Measurements from ENCODE around the gene SLC25A20.
A peak's percentile ranks its signal among the peaks of the same experiment; 100 is the strongest.
"Not testable (repeated sequence)": the region's sequence is repeated elsewhere in the genome, so short reads cannot be mapped to it uniquely, and the experiment has no call there.

The SLC25A20 gene

DNA sequence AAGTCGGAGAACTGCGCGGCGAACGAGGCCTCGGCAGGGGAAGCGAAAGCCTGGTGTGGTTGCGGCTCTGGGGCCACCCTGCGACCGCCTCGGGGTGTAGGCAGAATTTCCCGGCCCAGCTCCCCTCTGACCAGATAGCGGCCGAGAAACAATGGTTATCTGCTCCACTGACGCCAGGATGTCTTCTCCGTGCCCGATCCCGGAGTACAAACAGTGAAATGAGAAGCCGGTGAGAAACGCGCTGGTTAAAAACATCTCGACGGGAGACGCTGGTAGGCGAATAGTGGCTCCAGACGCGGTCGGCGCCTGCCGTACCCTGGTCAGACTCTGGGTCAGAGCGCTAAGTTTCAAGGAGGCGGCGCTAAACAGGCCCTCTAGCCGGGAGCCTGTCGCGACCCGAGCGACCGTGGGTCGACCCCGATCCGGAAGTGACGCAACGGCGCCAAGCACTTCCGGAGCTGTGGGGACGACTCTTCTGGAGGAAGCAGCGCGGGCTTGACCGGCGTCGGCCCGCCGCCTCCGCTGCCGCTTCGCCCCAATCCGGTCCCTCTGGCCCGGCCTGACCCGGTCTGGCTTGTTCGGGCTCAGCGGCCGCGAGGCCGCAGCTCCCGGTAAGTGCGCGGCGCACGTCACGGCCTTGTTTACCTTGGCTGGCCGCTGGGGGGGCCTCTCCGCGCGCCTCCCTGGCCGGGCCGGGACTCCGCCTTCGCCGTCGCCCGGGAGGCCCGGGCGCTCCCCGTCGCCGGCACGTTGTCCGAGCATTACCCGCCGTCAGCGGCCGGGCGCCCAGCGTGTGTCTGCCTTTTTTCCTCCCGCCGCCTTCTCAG, 19.9 kb upstream of the SLC25A20 start, which contains the start of gene ARIH2:
Gene ARIH2 (plus strand): TSS at position 455 of the 827 bp plus-strand sequence. CDS start 8,717 bp downstream, outside the sequence.
- H3K27ac ChIP-seq, result peak within 1 kb of the TSS; percentile 78
- DNase-seq (ENCODE audit: low read depth, low spot score), result no peak
- H3K9ac ChIP-seq (ENCODE audit: insufficient read length), result peak within 1 kb of the TSS; percentile 85
- H3K4me3 ChIP-seq, result peak within 1 kb of the TSS; percentile 88
- TF ChIP-seq FOXP2 (optimal IDR thresholded peaks at IDR 0.05; ENCODE audit: control extremely low read depth, extremely low read length, insufficient read depth), result no peak
- TF ChIP-seq EZH2 (IDR thresholded peaks at IDR 0.05), result no peak
- TF ChIP-seq POLR2AphosphoS5 (IDR thresholded peaks at IDR 0.05; ENCODE audit: borderline replicate concordance, low read depth, low read length), result peak; percentile 93
- no peaks in the 10 kb centered on the region for H3K9me3 ChIP-seq (ENCODE audit: low read depth, low read length)
- H3K36me3 ChIP-seq (ENCODE audit: insufficient read depth, low read length), result no peaks in the 10 kb centered on the region

DNA sequence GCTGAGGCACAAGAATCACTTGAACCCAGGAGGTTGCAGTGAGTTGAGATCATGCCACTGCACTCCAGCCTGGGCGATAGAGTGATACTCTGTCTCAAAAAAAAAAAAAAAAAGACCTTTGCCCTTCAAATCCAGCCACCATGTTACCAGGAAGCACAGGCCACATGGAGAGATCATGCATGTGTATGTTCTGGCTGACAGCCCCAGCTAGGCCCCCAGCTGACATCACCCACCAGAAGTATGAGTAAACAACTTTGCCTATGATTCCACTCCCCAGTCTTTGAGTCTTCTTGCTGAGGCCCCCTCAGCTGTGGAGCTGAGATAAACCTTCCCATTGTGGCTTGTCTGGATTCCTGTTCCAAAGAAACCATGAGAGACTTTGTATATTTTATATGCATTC, 16.6 kb upstream of the SLC25A20 start:
- DNase-seq (ENCODE audit: low read depth, low spot score), result no peak

DNA sequence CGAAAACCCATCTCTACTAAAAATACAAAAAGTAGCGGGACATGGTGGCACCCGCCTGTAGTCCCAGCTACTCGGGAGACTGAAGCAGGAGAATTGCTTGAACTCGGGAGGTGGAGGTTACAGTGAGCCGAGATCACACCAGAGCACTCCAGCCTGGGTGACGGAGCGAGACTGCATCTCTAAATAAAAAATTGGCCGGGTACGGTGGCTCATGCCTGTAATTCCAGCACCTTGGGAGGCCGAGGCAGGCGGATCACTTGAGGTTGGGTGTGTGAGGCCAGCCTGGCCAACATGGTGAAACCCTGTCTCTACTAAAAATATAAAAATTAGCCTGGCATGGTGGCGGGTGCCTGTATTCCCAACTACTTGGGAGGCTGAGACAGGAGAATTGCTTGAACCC, 8.3 kb upstream of the SLC25A20 start:
- not testable (repeated sequence) for H3K9ac ChIP-seq (ENCODE audit: insufficient read length); H3K9me3 ChIP-seq (ENCODE audit: low read depth, low read length); H3K36me3 ChIP-seq (ENCODE audit: insufficient read depth, low read length); H3K4me3 ChIP-seq; DNase-seq (ENCODE audit: low read depth, low spot score); H3K27ac ChIP-seq

More for the DNA sequence above, 16.6 kb upstream of the SLC25A20 start:
- Histone ChIP-seq H3K4me3 (no peak overlapping the region), H3K9me3 (ENCODE audit: low read depth, low read length) (no peaks in the 10 kb centered on the region), H3K27ac (no peak overlapping the region), H3K9ac (ENCODE audit: insufficient read length) (no peak overlapping the region), H3K36me3 (ENCODE audit: insufficient read depth, low read length) (no peaks in the 10 kb centered on the region)
- TF ChIP-seq FOXP2 (optimal IDR thresholded peaks at IDR 0.05; ENCODE audit: control extremely low read depth, extremely low read length, insufficient read depth), result no peak
- no peak for TF ChIP-seq EZH2 (IDR thresholded peaks at IDR 0.05)
- TF ChIP-seq POLR2AphosphoS5 (IDR thresholded peaks at IDR 0.05; ENCODE audit: borderline replicate concordance, low read depth, low read length), result no peak

DNA sequence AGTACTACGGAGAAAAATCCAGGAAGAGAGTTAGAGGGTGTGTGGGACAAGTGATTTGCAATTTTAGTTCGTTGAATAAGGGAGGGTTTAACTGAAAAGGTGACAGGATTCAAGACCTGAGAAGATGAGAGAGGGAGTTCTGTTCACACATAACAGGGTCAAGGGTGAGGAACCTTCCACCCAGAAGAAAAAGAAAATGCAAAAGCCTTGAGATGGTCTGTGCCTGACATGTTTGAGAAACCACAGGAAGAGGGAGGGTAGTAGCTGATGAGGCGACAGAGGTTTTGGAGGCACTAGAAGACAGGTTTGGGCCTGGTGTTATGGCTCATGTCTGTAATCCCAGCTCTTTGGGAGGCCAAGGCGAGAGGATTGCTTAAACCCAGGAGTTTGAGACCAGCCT, 591 bp upstream of the SLC25A20 start:
- Histone ChIP-seq H3K36me3 (ENCODE audit: insufficient read depth, low read length) (no peaks in the 10 kb centered on the region), H3K9me3 (ENCODE audit: low read depth, low read length) (no peaks in the 10 kb centered on the region), H3K9ac (ENCODE audit: insufficient read length) (no peak overlapping the region), H3K4me3 (peak overlapping the region; percentile 74), H3K27ac (no peak overlapping the region)
- no peak for DNase-seq (ENCODE audit: low read depth, low spot score)
- TF ChIP-seq POLR2AphosphoS5 (IDR thresholded peaks at IDR 0.05; ENCODE audit: borderline replicate concordance, low read depth, low read length), result no peak
- no peak for TF ChIP-seq FOXP2 (optimal IDR thresholded peaks at IDR 0.05; ENCODE audit: control extremely low read depth, extremely low read length, insufficient read depth)
- no peak for TF ChIP-seq EZH2 (IDR thresholded peaks at IDR 0.05)

DNA sequence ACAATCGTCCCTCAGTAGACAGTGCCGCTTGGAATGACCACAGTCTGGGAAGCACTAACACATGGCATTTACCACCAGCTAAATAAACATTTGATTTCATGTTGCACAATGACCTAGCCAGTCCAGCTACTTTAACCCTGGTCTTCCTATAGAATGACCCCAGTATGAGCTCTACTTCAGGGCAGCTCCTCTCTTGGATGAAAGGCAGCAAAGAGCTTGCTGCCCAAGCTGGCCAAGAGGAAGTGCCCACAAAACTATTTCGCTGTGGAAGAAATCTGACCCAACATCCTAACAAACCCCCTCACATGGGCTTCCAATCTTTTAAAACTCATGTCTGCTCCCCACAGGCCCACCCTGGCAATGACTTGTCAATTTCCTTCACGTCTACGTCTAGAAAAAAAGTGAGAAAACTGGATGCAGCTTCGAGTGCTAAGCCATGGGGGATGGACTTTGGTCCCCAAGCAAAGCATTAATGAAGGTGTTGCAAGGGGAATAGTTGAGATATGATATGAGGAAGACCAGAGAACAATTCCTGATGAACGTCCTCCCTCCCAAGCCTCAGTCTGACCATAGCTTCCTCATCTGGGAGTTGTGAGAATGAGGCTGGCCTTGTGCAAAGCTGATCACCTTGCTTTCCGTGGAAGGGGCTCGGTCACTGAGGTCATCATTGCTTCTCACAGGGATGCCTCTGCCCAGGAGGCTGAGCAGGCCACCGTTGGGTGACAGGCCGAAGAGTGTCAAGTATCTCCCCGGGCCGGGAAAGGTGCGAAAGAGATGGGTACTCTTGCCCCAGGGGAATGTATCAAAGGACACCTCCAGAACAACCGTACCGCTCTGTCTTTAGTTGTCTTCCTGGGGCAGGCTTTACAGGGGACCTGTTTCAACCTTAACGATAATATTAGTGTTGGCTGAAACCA, 964 bp downstream of the SLC25A20 start:
- no peak overlapping the region for H3K9ac ChIP-seq (ENCODE audit: insufficient read length)
- DNase-seq (ENCODE audit: low read depth, low spot score), result no peak
- TF ChIP-seq POLR2AphosphoS5 (IDR thresholded peaks at IDR 0.05; ENCODE audit: borderline replicate concordance, low read depth, low read length), result no peak
- no peak for TF ChIP-seq FOXP2 (optimal IDR thresholded peaks at IDR 0.05; ENCODE audit: control extremely low read depth, extremely low read length, insufficient read depth)
- TF ChIP-seq EZH2 (IDR thresholded peaks at IDR 0.05), result no peak
- H3K4me3 ChIP-seq, result peak overlapping the region; percentile 74
- H3K9me3 ChIP-seq (ENCODE audit: low read depth, low read length), result no peaks in the 10 kb centered on the region
- H3K27ac ChIP-seq, result no peak overlapping the region
- H3K36me3 ChIP-seq (ENCODE audit: insufficient read depth, low read length), result no peaks in the 10 kb centered on the region

DNA sequence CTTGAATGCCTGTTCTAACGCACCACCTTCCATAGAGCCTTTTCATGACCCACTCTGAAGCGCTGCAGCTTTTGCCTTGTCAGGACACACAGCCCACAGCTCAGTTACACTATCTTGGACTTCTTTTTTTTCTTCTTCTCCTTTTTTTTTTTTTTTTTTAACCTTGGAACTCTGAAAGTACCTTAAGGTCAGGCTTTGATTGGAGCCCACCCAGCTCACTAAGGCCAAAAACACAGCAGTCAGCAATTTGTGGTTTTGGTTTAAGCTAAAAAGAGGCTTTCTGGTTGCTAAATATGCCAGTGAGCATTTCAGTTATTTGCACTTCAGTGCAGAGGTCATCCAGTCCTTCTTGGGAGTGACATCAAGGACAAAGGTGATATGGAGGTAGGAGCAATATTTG, 1.7 kb downstream of the SLC25A20 start:
- DNase-seq (ENCODE audit: low read depth, low spot score), result no peak
- no peak overlapping the region for H3K9ac ChIP-seq (ENCODE audit: insufficient read length)

DNA sequence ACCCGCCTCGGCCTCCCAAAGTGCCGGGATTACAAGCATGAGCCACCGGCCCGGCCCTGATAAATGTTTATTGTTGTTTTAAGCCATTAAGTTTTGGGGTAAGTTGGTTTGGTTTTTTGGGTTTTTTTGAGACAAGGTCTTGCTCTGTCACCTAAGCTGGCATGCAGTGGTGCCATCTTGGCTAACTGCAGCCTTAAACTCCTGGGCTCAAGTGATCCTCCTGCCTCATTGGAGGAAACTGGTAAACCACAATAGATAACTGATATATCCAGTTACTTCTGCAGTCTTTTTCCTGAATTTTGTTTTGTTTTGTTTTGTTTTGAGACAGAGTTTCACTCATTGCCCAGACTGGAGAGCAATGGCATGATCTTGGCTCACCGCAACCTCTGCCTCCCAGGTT, 4.2 kb downstream of the SLC25A20 start:
- no peak for DNase-seq (ENCODE audit: low read depth, low spot score)
- TF ChIP-seq POLR2AphosphoS5 (IDR thresholded peaks at IDR 0.05; ENCODE audit: borderline replicate concordance, low read depth, low read length) (no peak), FOXP2 (optimal IDR thresholded peaks at IDR 0.05; ENCODE audit: control extremely low read depth, extremely low read length, insufficient read depth) (no peak), EZH2 (IDR thresholded peaks at IDR 0.05) (no peak)
- no peaks in the 10 kb centered on the region for H3K36me3 ChIP-seq (ENCODE audit: insufficient read depth, low read length)
- H3K27ac ChIP-seq, result no peak overlapping the region
- no peak overlapping the region for H3K9ac ChIP-seq (ENCODE audit: insufficient read length)
- H3K9me3 ChIP-seq (ENCODE audit: low read depth, low read length), result no peaks in the 10 kb centered on the region
- no peak overlapping the region for H3K4me3 ChIP-seq

More for the DNA sequence above, 1.7 kb downstream of the SLC25A20 start:
- TF ChIP-seq FOXP2 (optimal IDR thresholded peaks at IDR 0.05; ENCODE audit: control extremely low read depth, extremely low read length, insufficient read depth), result no peak
- TF ChIP-seq EZH2 (IDR thresholded peaks at IDR 0.05), result no peak
- no peaks in the 10 kb centered on the region for H3K9me3 ChIP-seq (ENCODE audit: low read depth, low read length)
- H3K4me3 ChIP-seq, result no peak overlapping the region
- no peak overlapping the region for H3K27ac ChIP-seq
- H3K36me3 ChIP-seq (ENCODE audit: insufficient read depth, low read length), result no peaks in the 10 kb centered on the region

DNA sequence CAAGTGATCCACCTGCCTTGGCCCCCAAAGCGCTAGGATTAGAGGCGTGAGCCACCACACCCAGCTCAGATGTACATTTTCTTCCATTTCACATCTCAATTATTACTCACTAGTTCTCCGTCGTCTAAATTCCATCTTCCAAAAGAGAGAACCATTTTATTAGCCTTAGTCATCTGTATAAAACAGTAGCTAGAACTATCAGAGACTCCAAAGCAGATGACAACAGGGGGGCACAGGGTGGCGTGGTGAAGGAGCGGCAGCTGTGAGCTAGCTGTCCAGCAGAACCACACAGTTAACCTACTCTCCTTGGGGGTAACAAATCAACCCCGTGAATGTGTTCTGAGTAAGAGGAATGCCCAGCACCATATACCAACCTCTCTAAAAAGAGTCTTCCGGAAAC, 7.1 kb downstream of the SLC25A20 start:
- H3K9ac ChIP-seq (ENCODE audit: insufficient read length), result no peak overlapping the region
- no peaks in the 10 kb centered on the region for H3K9me3 ChIP-seq (ENCODE audit: low read depth, low read length)
- no peak overlapping the region for H3K27ac ChIP-seq
- no peak for DNase-seq (ENCODE audit: low read depth, low spot score)
- H3K36me3 ChIP-seq (ENCODE audit: insufficient read depth, low read length), result no peaks in the 10 kb centered on the region
- H3K4me3 ChIP-seq, result no peak overlapping the region
- TF ChIP-seq POLR2AphosphoS5 (IDR thresholded peaks at IDR 0.05; ENCODE audit: borderline replicate concordance, low read depth, low read length) (no peak), FOXP2 (optimal IDR thresholded peaks at IDR 0.05; ENCODE audit: control extremely low read depth, extremely low read length, insufficient read depth) (no peak), EZH2 (IDR thresholded peaks at IDR 0.05) (no peak)

Measured in SK-N-MC (cell line).